GOT3 (cell line): Measurements from ENCODE around the gene PAM16.
"Not testable (repeated sequence)": the region's sequence is repeated elsewhere in the genome, so short reads cannot be mapped to it uniquely, and the experiment has no call there.

ENCODE experiments used
- DNase-seq: peaks from one replicate; lab custom pipeline; 2025; ENCODE audit warnings: mixed read lengths; lab: John Stamatoyannopoulos, UW

Gene PAM16

GRCh38 chr16:4334724-4335495 lies 16.2 kb downstream of the PAM16 start:
- DNase-seq = no peak

GRCh38 chr16:4333714-4334113 lies 17.4 kb downstream of the PAM16 start:
- not testable (repeated sequence) for DNase-seq

GRCh38 chr16:4333308-4333638 lies 17.8 kb downstream of the PAM16 start:
- no peak for DNase-seq

GRCh38 chr16:4332623-4333307 lies 18.4 kb downstream of the PAM16 start:
- DNase-seq = no peak

DNA sequence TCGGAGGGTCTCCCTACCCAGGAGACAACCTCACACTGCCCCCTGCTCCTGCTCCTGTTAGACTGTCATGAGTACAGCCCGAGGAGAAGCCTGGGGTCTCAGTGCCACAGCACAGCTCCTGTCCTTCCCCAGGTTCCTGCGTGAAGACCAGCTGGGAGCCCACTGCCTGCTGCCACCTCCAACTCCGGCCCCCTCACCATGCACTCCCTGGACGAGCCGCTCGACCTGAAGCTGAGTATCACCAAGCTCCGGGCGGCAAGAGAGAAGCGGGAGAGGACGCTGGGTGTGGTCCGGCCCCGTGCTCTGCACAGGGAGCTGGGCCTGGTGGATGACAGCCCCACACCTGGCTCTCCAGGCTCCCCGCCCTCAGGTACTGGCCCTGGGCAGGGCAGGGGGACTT lies 19.0 kb downstream of the PAM16 start:
- DNase-seq = no peak

- peak; percentile 27 for DNase-seq
Measured at GRCh38 chr16:4330277-4330874, 20.7 kb downstream of the PAM16 start.

GRCh38 chr16:4328782-4329775 lies 22.0 kb downstream of the PAM16 start:
- DNase-seq = no peak

DNA sequence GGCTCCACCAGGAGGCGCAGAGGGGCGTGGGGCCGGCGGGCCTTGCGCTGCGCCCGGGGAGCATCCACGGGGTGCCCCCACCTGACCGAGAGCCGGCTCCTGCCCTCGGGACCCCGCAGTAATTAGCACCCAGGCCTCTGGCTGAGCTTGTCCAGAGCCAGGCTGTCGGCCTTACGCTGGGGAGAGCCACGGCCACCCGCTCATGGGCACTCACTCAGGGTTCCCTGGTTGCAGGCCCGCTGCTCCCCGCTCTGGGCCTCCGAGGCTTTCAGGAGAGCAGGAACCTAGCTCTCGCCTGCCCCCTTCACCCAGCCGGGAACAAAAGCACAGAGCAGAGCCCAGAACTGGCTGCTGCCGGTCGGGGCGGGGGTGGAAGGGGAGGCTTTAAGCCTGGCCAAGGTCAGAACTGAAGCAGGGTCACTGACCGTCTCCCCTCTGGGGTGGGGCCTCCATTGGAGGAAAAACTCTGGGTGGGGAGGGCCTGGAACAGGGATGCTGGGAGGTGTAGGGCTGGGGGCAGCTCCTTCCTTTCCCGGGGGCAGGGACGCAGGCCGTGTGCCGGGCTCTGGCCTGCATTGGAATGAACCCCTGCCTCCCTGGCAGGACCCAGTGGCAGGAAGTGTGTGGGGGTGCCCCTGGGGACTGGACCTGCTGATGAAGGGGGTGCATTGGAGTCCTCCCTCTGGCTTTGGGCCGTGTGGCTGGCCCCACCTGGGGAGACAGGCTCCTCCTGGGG lies 22.9 kb downstream of the PAM16 start:
- DNase-seq = no peak

GRCh38 chr16:4327386-4328045 lies 23.6 kb downstream of the PAM16 start:
- no peak for DNase-seq

GRCh38 chr16:4325253-4325758 lies 25.8 kb downstream of the PAM16 start:
- DNase-seq = no peak

- DNase-seq = no peak
Measured at GRCh38 chr16:4324492-4325252, 26.4 kb downstream of the PAM16 start.

- no peak for DNase-seq
Measured at GRCh38 chr16:4323845-4324488, 27.2 kb downstream of the PAM16 start.

- DNase-seq = no peak
Measured at GRCh38 chr16:4323071-4323844, 27.9 kb downstream of the PAM16 start.

DNA sequence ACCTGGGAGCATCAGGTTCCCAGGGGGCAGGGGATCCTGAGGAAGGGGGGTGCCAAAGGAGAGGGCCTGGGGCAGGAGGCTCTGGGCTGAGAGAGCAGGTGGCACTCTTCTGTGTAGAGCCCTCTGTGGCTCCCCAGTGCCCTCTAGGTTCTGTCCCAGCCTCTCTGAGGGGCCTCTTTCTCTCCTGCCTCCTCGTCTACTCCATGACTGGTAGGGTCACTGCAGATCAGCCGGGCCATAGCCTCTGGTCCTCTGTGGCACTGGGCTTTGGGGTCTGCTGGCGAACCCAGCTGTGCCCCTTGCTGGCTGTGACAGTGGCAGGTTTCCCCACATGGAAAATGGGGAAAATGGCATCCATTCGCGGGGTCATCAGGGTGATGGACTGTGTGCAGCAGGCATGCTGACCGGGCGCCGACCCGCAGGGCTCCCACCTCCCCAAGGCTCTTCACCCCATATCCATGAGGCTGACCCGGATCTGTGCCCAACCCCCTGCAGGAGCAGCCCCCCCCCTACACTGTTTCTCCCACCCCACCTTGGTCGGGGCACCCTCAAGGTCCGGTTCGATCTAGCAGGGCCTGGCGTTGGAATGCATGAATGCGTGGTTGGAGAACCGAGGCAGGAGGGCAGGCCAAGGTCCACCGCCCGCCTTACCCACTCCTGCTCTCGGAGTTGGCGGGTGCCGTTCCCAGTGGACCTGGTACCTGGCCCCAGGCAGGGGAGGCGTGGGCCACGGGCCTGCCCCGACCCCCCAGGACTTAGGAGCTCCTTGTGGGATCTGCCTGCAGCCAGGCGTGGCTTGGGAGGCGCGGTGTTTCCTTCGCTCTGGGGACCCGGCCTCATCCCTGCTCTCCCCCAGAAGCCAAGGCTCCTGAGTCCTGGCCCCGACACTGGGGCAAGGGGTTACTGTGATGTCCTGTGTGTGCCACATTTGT lies 28.7 kb downstream of the PAM16 start:
- no peak for DNase-seq

DNA sequence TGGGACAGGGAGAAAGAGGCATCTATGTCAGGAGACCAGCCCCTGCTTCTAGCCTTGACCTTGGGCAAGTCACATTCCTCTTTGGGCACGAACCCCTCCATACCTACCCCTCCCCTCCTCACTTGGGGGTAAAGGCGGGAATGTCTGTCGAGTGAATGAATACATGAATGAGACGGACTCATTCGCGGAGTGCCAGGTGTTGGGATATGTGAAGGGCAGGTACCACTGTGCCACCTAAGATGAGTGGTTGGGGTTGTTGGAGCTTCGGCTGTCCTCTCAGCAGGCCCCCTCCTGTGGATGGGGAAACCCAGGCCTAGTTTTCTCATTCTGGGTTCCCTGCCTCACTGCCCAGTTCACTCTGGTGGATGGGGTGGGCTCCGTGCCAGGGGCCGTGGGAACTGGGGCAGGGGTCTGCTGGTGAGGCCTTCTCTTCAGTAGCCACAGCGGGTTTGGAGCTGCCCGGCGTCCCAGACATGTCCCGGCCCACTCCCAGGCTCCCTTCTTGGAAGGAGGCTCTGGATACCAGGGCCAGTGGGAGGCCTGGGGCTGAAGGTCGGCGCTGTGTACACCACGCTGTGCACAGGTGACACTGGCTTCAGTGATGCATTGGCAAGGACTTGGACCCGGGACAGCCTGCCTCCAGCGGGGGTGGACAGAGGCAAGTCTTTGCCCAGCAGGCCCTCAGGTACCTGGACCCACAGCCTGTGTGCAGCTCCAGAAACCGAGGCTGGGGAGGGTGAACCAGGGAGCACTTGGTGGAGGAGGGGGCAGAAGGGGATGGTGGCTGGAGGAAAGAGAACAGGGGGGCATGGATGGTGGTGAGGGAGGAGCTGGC lies 29.6 kb downstream of the PAM16 start:
- no peak for DNase-seq

GRCh38 chr16:4320571-4321137 lies 30.5 kb downstream of the PAM16 start:
- DNase-seq = no peak
